NCI-H2196 treated with DMSO at 0.1 percent for 48 hours (cell line): Measurements from ENCODE around the gene MBP.
"Not testable (repeated sequence)": the region's sequence is repeated elsewhere in the genome, so short reads cannot be mapped to it uniquely, and the experiment has no call there.

Source experiments
- DNase-seq: peaks from one replicate; lab custom pipeline; 2025; ENCODE audit not compliant: unreplicated experiment; lab: John Stamatoyannopoulos, UW

Gene MBP

DNA sequence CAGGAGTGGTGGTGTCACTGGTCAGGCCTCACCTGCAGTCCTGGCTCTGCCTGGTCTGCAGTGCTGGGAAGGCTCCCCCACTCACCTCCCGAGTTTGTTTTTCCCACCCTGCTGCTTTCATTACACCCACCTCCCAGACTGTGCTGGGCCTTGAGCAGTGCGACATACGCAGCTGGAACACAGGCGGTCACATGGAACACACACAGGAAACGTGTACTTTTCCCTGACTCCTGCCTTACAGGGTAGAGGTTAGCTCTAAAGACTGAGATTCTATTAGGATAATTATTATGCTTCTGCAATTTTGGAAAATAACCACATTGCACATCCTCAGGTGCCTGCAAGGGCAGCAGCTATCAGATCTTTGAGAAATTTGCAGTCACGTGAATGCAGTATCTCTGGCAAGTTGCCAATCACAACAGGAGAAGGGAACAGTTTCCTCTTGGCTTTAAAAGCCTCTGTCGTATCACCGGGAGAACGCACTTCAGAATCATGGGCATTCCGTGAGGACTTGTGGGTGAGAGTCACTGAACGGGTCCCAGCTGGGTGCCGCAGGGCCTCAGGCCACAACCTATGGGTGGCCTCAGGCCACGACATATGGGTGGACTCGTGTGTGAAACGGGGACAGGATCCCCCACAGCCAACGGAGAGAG lies 173.8 kb downstream of the MBP start:
- DNase-seq = no peak

DNA sequence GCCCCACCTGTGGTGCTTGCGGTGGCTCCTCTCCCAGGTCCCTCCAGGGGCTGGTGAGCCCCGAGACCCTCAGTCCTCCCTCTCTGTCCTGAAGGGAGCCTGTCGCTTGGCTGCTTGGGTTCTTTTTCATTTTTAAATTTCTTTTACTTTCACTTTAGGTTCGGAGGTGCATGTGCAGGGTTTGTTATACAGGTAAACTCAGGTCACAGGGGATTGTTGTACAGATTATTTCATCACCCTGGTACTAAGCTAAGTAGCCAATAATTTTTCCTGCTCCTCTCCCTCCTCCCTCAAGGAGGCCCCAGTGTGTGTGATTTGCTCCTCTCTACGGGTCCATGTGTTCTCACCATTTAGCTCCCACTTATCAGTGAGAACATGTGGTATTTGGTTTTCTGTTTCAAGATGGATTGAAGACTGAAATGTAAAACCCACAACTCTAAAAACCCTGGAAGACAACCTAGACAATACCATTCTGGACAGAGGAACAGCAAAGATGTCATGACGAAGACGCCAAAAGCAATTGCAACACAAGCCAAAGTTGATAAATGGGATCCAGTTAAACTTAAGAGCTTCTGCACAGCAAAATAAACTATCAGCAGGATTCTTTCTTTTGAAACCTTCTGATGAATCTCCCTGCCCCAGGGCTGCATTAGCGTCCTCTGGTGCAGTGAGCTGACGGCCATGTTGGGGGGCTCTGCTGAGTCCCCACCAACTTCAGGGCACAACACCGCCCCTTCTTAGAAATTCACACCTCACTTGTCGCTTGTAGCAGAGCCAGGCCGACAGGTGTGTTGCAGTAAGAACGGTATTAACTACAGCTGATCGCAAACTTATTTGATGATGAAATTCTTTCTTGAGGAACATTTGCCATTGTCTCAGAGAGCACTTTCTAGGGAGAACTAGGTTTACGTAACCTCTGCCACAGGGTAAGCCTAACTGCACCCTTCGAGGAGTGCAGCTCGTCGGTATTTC lies 174.9 kb downstream of the MBP start:
- DNase-seq = no peak

DNA sequence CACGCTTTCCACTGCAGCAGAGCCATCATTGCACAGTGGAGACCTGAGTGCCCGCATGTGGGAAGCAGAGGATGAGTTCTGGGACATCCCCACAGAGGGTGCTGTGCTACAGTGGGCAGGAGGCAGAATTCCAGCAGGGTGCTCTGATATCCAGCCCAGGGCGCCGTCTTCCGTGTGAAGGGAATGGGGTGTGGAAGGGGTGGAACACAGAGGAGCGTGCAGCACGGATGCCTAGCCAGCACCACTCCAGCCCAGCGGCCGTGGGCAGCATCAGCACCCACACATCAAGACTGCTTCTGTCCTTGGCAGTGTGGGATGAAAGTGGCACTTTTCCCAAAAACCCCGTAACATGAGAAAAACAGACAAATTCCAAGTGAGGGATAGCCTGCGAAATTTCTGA lies 175.9 kb downstream of the MBP start:
- no peak for DNase-seq

DNA sequence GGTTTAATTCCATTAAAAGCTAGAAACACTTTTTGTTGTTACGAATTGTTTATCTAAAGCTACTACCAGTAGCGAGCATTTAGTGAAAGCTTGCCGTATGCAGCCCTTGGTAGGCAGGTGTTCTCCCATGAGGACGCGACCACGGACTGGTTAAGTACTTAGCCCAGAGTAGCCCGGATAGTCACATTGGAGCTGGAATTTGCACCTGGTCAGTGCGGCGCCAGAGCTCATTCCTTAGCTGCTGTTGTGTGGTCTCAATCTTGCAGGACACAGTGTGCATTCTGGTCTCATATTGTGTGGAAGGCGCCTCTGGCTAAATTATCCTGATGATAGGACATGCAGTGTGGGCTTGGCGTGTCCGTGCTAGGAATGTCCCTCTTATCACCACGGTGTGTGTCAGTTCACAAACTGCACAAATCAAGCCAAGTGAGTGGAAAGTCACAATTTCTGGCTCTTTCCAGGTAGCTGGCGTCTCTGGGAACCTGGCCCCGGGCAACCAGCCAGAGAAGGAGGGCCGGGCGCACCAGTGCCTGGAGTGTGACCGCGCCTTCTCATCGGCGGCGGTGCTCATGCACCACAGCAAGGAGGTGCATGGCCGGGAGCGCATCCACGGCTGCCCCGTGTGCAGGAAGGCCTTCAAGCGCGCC lies 176.9 kb downstream of the MBP start:
- DNase-seq = no peak

DNA sequence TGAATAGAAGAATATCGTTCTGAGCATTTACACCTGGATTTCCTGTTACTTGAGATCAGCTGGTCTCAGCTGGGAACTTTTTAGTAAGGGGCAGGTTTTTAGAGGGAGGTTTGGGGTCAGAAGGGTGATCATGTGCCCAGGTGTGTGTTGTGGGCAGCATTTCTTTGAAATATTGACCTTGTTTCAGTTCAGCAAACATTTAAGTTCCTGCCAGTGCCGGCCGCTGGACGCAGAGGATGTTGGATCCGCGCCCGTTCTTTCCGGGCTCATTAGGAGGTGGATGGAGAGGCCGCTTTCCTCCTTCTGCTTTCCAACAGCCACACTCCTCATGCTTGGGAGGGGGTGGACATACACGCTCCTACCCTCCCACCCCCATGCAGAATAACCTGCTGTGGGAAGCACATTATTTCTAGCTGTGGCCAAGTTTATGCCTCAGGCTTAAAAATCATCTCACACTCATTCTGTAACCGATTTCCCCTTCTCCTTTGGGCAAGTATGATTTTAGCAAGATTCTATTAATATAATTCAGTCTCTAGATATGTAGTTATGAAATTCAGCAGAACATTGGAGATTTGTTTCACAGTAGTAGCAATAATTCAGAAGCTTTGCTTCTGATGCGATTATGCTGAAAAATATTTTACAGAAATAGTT lies 178.9 kb downstream of the MBP start:
- peak; percentile 67 for DNase-seq

DNA sequence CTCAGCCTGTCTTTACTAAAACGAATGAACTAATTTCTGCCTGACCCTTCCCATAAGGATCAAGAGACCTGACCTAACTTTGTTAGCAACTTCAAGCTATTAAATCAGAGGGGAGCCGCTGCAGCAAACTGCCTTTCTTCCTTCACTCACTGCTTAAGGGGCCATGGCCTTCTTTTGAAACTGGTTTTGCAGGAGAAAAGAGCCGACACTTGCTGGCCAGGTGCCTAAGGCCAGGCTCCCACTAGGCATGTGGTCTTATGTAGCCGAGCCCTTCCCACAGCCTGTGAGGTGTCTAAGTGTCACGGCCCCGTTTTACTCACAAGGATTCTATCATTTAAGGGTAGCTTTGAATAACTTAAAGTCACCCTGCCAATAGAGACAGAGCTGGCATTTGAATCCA lies 179.4 kb downstream of the MBP start:
- DNase-seq = peak; percentile 67

DNA sequence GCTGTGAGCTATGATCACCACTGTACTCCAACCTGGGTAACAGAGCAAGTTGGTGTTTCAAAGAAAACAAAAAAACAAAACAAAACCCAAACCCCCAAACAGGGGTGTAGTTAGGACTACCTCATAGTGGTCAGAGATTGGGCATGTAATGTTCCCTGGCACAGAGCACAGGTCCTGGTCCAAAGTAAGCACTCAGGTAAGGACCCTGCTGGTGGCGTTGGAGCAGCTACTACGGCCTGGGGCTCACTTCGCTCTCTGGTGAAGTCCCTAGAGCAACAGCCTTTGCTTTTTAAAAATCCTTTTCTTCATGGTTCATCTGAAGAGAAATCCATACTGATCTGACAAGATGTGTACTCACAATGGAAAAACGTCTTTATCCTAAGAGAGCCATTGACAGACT lies 179.8 kb downstream of the MBP start:
- no peak for DNase-seq

DNA sequence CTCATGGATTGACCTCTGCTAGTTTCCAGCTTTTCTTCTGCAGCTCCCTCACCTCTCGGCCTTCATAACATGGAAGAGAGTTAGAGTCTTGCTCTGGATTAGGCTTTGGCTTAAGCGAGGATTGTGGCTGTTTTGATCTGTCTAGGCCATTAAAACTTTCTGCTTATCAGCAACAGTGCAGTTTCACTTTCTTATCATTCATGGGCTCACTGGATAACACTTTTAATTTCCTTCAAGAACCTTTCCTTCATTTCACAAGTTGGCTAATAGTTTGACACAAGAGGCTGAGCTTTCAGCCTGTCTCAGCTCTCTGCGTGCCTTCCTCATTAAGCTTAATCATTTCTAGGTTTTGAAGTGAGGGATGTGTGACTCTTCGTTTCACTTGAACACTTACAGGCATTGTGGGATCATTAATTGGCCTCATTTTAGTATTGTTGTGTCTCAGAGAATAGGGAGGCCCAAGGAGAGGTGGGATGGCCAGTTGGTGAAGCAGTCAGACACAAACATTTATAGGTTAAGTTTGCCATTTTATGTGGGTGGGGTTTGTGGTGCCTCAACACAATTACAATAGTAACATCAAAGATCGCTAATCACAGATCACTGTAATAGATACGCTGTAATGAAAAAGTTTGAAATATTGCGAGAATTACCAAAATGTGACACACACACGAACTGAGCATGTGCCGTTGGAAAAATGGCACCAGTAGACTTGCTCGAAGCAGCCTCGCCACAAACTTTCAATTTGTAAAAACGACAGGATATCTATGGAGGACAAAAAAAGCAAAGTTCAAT lies 180.9 kb downstream of the MBP start:
- DNase-seq = no peak

DNA sequence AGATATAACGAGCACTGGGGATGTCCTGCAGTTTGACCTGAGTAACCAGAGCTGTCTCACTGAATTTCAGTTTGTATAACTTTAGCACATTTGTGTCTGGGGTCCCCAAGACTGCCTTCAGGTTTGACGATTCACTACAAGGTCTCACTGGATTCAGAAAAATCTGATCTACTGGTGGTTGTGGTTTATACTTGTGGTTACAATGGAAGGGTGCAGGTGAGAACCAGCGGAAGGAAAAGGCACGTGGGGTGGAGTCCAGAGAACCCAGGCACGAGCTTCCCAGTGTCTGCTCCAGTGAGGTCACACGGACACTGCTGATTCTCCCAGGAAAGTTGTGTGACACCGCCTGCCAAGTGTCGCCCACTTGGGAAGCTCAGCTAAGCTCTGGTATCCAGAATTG lies 184.2 kb downstream of the MBP start:
- DNase-seq = no peak

DNA sequence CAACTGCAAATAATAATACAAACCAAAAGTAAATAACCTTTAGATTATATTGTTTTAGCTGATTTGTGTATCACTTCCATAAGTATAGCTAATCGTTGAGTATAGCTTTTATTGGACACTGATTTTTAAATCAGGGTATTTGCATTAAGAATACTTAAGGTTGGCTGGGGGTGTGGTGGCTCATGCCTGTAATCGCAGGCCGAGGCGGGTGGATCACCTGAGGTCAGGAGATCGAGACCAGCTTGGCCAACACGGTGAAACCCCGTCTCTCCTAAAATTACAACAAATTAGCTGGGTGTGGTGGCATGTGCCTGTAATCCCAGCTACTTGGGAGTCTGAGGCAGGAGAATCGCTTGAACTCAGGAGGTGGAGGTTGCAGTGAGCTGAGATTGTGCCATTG lies 188.2 kb downstream of the MBP start:
- not testable (repeated sequence) for DNase-seq

DNA sequence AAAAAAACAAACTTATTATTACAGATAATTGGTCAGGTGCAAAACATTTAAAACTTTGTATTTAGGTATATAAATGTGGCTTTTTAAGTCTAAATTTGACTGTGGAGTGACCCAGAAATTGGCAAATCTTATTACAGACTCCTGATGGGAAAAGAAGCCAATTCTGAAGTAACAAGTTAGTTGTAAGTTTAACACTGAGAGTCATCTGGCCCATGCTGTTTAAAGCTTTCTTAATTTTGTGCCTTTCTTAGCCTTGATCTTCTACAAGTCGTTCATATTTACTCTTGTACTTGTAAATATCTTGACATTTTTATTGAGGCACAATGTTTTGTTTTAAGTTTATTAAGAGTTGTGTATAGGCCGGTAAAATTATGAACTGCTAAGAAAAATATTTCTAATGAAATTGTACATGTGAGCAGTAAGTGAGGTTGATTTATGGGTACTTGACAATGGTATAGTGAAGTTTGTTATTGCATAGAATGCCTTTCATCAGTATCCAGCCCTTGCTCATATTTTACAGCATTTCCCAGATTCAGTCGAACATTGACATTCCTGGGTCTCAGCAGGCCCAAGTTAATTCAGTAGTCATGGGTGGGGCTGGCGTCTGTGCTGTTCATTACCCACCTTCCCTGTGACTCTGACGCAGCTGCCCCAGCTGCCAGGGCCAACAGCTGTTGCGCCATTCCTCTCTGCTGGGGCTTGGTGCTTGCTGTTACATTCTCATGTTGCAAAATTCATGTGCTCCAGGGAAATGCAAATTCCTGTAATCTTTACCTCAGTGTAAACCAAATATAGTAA lies 188.8 kb downstream of the MBP start:
- no peak for DNase-seq

DNA sequence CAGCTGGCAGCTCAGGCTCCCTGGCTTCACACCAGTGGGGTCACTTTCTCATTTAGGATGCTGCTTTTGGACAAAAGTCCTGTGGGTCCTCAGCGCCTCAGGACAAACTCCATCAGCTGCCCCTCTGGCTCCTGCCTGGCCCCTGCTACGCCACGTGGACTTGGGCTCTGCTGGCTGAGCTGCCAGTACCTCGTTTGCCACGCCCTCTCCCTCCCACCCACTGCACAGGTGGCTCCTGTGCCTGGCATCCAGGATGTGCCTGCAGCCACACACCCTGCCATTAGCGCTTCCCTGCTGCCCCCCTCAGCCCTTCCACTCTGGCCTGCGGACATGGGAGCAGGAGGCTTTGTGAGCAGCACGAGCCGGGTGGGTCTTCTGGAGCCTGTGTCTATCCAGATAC lies 191.3 kb downstream of the MBP start:
- DNase-seq = no peak

DNA sequence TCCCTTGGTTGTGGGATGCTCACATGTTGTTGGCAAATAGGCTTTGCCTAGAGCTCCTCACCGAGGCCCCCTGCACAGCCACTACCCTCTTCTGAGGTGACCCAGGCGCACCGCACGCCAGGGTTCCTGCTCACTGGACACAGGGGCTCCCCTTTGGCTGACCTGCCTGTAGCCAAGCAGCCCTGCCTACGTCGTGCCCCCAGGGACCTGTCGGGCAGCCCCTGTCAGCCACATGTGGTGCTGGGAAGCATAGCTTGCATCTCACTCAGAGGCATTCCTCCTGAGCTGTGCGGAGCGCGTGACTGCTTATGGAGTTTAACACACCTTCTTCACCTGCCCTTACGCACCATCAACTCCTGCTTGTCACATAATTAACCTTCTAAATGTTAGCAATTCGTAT lies 194.0 kb downstream of the MBP start:
- DNase-seq = no peak

DNA sequence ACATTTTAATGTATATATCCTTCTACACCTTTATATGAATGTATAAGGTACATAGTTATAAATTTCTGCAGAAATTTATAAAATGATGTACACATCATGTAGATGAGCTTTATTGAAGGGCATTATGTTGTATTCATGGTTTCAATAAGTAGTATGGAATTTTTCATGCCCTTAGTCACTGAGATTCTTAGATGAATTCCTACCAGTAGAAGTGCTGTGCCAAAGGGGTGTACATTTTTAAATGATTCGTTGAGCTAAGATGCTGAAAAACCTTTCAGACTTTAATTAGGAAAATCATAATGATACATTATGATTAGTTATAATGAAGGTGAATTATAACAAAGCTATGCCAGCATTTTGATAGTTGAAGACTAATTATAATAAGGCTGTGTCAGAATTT lies 195.0 kb downstream of the MBP start:
- DNase-seq = no peak

DNA sequence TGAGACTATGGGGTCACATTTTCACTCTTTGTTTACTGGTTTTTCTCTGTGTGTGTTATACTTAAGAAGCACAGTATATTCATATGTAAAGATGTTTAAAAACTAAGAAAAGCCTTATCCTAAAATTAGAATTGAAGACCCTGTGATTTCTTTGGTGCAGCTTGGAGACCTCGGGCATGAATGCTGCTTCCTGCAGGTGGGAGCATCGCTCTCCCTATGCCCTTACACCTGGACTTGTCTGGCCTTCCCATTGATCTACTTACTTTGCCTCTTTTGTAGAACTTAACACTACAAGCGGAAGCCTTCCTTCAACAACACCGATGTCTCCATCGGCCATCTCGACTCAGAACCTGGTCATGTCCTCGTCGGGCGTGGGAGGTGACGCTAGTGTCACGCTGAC lies 195.7 kb downstream of the MBP start:
- DNase-seq = no peak

DNA sequence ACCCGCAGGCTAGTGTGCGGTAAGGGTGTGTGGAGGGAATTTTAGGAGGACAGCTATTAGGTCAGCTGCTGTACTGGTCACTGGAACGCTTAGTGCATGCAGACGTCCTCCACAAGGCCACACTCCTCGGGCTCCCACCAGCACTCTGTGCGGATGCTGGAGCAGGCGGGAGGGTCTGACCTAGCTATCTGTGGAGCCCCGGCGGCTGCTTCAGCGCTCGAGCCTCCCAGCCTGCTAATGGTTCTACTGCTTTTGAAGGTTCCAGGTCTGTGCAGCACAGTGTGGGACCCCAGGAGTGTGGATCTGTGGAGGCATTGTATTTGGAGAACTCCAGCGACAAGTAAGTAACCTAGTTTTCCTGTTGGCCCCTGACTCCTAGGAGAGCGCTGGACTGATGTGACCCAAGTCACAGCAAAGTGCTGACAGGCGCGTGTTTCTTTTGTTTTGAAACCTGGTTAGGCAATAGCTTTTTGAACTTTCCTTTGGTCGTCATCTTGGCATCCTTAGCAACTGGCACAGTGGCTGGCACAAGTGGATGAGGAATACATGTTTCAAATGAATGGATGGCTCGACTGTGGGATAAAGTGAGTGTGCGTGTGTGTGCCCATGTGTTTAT lies 196.8 kb downstream of the MBP start:
- no peak for DNase-seq

DNA sequence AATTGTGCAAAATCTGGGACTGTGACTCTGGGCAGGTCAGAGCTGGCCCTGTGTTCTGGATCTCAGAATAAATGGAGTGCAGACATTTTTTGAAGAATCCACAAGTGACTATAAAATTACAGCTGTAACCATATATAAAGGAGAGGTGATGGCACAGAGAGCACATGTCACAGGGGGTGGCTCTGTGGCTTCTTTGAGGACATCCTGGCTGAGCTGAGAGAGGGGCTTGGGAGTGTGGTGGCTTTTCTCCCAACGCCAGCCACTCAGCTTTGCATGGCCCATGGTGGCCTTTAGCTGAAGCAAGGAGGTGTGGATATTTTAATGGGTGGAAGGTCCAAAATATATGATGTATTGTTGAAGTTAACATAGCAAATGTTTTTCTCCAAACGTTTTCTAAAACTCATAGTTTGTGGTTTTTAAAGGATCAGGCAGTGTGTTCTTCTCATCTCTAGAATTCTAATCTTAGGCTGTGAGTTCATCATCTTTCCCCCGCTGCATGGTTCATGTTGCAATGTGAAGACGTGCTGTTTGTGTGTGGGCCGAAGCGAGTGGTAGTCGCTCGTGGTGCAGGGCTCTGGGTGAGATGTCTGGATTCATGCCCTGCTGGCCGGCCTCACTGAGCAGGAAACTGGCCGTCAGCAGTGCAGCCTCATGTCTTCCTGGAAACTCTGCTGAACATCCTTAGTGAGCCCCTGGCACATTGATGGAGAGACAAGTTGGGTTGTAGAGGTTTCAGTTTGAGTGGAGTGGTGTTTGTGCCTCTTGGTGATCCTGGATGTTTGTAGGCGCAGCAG lies 200.4 kb downstream of the MBP start:
- no peak for DNase-seq

DNA sequence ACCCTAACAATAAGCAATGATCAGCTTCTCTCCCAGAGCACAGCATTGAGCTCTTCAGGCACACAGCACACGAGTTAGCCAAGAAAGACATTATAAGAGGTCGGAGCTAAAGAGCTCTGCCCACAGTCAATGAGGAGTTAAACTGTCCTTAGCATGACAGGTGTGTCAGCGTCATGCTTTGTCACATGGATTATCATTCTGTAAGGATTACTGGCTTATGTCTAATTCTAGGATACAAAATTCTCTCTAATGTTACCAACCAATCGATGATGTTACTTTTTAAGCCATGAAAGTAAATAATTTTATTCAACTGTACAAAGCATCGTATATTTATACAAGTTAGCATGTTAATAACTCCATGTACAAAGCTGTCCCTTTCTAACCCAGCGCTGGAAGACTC lies 201.4 kb downstream of the MBP start:
- no peak for DNase-seq
